Endothelial cell of hepatic sinusoid (primary cell): ENCODE measurements around the gene HOXB3.

Source experiments
- in situ Hi-C: cut with HindIII; loops from 2 replicates; pipeline ENCODE4 v1.10.0; 2017; ENCODE audit warnings: low sequenced_read_pairs

HOXB3 gene

DNA sequence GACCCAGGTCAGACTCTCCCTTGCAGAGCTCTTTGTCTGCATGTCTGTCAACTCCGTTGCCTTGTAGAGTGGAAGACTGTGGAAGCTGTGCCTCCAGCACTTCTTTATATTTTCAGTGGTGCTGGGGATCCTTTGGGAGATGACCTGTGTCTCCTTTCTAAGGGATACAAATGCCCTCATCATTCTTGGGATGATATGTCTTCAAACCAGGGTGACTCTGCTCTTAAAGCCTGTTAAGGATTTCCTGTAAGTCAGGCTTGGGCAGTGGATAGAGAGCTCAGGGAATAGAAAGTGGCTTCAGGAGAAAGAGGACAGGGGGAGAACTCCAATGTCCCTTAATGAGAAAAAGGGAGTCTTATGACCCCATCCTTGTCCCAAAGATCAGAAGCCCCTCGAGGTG lies 1.5 kb downstream of the HOXB3 start:
- in situ Hi-C loops, result no loop called here

DNA sequence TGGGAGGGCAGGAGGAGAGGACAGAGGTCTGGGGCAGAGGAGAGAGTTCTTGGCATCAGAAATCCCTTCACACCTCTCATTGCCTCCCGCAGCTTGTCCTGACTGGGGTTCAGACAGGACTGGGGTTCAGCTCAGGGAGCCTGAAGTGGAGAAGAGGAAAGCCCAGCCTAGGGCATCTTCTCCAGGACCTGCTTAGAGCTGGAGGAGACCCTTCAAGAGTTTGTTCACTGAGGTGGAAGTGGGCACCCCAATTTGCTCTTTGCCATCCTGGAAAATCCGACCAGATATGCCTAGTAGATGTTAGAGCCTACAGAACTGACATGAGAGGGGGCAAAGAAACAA lies 2.0 kb downstream of the HOXB3 start:
- in situ Hi-C loops, result no loop called here

DNA sequence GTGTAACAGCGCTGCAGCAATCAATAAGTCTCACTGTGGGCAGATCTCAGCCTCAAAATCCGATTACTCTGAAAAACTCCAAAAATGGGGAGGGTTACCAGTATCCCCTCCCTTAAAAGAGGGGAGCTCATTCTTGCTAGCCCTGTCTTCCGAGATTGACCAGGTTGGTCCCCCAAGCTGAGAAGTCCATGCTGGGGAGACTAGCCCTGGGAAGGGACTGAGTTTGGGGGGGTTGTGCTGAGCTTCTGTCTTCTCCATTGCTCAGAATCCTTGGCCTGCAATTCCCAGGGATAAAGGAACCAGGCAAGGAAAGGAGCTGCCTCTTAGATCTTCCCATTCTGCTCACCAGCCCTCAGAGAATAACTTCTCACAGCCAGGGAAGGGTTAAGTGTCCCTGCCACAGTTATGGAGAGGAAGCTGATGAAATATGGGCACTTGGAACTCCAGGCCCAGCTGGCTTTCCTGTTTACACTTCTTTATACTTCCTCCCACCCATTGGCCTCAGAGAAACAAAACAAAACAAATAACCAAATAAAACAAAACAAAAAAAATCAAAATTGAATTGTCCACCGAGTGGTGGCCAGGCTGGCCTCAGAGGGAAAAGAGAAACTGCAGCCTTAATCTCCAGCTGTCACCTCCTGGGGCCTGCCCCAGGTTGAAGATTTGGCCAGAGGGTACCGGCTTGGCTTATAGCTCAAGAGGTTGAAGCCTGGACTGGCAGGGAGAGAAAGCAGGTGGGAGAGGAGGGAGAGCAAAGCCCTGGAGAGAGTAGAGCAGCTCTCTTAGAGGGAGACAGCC lies 2.6 kb downstream of the HOXB3 start:
- in situ Hi-C loops, result no loop called here

DNA sequence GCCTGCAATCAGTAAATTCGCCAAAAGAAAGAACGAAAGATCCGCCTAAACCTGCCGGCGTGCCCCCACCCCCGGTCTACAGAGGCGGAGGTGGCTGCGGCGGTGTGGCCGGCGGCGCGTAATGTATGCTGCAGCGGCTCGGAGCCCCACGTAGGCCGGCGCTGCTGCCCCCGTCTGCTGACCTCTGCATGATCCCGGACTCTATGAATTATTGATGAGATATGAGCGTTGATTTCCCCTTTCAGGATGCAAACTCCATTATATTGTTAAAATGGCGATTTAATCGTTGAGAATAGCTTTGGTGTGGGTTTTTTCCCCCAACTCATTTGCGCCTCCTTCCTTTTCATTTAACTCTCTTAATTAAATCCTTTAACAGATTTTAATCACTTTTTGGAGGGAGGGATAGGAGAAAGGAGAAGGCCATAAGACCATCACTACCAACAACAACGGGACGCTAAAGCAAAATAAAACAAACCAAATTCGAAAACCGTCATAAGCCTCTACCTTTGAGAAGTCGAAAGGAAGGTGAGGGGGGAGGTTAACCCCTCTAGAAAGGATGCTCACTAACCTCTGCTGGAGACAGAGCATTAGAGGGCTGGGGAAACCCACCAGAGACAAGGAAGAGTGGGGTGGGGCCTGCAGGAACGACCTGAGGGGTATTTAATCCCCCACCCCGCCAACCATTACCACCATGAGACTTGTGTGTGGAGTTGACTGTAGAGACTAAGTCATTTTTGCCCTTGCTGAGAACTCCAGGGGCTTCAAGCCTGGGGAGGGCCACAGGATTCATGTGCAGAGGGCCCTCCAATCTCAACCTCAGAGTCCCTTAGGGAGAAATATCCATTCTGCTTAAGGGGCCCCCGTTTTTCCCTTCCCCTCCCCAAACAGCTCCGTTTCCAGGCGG lies 3.4 kb downstream of the HOXB3 start:
- in situ Hi-C loops, result no loop called here

DNA sequence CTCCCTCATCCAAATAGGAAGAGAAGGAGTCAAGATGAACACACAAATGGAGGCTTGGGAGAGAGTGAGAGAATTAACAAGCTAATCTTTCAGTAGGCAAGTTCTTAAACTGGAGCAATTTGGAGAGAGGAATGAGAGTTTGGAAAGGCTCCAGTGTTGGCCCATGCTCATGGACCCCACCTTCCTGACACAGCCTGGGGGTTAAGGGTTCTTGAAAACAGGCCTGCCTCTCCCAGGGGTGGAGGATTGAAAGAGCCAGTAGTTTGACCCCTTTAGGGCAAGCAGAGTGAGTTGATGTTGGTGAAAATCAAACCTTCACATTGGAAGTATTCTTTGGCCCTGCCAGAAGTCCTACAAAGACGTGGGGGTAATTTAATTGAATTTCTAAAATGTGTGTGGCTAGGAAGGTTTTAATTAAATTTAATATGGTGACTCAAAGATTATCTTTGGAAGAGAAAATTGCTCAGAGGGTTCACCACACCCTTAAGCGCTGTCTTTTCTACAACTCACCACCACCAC lies 5.8 kb downstream of the HOXB3 start:
- in situ Hi-C loops, result no loop called here

DNA sequence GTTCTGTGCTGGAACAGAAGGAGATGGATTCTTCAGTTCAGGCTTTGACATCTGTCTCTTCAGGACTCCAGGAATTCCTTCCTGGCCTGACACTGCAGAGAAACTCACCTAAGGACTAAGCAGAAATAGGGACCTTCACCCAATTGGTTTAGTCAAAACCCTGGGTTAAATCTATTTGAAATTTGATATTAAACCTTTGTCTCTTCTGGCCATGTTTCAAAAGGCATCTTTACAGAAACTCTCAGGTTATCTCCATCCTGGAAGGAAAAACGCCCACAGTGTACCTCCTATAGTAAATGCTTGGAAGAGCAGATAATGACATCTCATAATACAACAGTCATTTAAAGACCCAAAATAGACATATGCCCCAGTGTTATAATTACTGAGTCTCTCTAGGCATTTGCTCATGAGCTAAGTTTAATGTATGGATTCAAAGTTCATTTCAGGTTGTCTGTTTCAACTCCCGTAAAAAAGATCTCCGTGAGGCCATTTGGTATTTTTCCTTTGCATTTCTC lies 6.3 kb downstream of the HOXB3 start:
- in situ Hi-C loops, result no loop called here

DNA sequence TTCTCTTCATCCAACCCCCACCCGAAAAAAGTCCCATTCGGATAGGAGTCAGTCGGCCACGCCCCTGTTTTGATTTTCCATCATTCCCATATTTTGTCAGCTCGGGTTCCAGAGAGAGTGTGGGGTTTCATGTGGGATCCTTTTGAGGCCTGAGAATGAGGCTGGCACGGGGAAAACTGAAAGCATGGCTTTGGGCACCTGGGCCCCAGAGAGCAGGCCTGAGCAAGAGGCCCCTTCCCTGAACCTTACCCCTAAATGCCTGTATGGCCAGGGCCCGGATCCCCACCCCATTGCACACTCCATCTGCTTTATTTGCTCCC lies 7.3 kb downstream of the HOXB3 start:
- in situ Hi-C loops, result no loop called here

DNA sequence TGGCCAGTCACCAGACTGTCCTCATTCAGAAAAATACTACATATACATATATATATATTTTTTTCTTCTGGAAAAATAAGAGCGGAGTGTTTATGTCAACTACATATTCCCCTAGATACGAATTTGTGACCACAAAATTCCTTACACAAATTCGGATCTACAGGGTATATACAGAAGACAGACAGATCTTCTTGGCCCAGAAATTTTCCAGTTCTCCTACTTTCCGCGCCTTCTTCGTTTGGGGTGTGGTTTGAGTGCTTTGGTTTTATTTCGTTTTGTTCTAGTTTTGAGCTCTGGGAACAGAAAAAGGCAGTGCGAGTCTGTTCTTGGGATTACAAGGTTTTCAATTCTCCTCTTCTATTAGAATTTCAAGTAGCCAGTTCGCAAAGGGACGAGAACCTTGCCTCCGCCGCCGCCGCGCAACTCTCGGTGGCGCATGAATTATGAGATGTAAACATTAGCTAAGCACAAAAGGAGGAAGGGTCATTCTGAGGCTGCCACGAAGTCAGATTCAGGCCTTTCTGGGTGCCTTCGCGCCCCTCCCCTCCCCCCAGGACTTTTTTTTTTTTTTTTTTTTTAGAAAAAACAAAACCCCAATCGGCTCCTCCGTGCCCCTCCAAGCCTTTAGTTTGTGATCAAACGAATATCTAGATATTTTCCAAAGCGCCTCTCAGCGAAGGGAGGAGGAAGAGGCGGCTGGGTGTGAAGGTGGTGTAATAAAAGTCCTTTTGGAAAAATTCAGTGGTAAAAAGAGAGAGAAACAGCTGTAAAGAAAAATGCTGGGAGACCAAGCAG lies 10.1 kb downstream of the HOXB3 start:
- in situ Hi-C loops, result no loop called here

DNA sequence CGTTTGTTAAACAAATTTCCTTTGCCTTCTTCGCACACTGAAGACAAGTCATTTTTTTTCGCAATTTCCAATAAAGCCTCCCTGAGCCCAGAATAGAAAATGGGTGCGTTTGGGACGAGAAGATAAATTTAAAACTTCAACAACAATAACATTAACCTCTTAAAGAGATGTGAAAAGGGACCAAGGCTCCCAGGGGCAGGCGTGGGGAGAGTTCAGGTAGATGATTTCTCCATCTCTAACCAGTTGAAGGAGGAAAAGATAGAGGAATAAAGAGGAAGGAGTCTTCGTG lies 10.6 kb downstream of the HOXB3 start:
- in situ Hi-C loops, result no loop called here

DNA sequence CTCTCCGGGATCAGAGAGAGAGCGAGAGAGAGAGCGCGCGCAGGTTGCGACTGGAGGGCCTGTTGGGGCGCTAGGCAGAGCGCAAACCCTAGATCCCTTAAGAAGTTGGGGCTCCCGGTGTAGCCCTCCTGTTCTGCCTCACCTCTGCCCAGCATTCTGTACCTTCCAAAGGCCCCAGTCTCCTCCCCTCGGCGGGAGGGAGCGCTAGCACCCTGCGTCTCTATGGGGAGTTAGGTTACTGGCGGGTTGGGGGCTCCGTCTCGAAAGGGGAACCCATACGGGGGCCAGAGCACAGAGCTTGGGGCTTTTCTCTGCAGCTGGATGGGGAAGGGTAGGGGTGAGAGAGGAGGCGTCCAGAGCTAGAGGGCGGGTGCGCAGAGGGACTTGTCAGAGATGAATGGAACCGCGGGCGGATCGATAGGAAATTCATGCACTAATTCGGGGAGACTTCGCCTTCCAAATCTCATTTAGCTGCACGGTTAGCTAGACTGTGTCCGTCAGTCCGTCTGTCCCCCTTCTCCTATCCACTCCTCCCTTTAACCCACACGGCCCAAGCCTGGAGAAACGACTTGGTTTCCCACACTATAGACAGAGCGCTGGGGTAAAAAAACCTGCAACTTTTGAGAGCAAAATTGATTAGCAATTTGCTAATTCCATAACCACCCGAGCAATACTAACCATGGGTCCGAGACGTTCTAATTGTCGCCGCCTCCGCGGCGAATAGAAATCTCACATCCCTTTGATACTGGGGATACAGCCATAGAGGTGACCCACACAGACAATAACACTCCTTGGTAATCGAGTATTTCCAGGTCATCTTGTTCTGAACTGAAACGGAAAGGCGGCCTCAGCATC lies 11.2 kb downstream of the HOXB3 start:
- in situ Hi-C loops, result no loop called here

DNA sequence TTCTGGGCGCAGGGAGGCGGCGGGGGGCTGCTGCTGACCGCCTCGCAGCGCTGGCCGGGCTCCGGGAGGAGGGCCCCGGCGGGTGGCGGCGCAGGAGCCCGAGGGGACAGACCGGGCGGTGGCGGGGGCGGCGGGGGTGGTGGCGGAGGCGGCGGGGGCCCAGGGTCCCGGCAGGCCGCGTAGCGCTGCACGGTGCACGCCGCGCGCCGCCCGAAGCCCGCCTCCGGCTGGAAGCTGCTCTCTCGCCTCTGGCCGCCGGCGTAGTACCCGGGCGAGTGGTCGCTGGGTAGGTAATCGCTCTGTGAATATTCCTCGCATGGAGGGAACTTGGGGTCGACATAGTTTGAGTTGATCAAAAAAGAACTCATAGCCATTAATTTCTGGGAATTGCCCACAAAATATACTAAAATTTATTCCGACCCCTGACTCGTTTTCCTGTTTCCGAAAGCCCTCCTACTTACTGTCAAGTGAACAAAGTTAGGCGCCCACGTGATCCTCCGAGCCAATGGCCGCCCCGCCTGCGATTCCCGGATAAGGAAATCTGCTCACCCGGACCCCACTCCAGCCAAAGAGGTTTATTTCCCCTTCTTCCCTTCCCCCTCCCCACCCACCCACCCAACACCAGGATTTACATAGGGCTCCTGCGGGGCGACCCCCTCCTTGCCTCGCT lies 12.0 kb downstream of the HOXB3 start, which contains the start of gene HOXB4:
Gene HOXB4 (minus strand): TSS at position 405 of the 670 bp plus-strand sequence. CDS start 31 bp downstream, at position 374.
- in situ Hi-C loops, result no loop called here

DNA sequence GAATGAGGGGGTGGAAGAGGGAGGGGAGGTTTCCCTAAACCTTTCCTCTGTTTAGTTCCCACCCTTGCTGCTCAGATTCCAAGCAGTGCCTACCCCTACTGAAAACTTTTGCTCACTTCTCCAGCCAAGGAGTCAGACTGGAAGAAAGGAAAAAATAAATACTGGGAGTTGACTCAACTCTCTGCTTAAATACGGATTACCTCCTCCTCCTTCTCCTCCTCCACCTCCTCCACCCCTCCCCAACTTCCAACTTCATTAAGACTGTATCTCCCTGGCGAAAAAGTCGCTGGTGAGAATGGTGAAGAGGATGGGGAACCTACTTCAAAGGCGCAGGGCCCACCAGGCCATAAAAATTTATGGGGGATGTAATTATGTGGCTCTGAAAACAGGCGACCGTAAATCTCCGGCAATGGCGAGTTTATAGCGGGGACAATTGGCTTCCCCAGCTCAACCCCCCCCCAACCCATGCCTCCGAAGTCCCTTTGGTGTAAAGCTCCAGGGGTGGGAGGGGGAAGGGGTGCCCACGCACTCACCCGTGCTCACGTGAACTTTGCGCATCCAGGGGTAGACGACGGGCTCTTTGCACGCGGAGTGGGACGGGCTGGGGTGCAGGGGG lies 12.6 kb downstream of the HOXB3 start:
- in situ Hi-C loops, result no loop called here

DNA sequence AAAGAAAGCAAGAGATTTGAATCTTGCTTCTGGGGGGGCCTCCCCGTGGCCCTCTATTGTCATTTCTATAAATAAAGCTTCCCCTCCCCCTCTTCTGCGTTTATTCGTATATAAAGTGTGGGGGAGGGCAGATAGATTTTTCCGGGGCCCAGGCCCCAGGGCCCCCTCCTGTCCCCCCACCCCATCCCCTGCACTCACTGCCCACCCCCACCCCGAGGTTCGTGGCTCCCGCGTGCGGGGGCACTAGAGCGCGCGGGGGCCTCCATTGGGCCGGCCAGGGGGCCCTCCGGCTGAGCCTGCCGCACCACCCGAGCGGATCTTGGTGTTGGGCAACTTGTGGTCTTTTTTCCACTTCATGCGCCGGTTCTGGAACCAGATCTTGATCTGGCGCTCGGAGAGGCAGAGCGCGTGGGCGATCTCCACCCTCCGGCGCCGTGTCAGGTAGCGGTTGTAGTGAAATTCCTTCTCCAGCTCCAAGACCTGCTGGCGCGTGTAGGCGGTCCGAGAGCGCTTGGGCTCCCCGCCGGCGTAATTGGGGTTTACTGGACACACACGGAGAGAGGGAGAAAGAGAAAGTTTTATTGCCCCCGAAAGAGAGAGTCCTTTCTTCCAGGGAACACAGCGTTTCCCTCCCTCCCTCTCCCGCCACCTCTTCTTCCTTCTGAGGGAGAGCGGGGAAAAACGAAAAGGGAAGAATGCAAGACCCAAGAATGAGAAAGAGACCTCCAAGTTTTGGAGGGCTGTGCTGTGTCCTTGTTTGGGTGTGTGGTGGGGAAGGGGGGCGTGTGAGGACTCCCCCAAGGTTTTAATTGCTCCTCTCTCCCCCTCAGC lies 13.3 kb downstream of the HOXB3 start:
- in situ Hi-C loops, result no loop called here

DNA sequence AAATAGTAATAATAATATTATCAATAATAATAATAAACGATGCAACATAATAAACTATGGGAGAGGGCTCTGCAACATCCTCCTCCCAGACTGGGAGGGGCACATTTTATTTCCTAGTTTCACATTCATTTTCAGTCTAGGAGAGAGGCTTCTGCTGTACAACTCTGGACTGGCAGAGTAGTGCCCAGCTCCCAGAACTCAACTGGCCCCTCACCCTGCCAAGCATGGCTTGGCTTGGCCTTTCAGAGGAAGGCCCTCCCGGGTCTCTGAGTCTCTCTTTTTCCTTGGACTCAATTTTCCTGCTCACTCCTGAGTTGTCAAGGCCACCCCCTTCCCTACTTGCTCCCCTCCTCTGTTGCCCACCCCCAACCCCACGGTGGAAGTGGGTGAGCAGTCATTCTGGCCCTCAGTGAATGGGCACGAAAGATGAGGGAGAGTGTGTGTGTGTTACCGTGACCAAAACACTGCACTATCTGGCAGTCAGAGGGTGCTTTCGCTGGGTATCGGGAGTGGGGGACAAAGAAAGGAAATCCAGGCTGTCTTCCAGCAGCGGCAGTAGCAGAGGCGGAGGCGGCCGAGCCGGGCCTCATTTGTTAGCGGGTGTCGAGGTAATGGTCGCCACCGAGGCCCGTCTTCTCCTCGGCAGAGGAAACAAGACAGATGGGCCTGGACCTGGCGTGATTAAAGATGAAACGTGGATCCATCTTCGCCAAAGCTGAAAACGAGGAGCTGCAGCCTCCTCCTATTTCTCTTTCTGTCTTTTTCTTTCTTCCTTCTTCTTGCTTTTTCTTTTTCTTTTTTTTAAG lies 14.2 kb downstream of the HOXB3 start:
- in situ Hi-C loops, result no loop called here

DNA sequence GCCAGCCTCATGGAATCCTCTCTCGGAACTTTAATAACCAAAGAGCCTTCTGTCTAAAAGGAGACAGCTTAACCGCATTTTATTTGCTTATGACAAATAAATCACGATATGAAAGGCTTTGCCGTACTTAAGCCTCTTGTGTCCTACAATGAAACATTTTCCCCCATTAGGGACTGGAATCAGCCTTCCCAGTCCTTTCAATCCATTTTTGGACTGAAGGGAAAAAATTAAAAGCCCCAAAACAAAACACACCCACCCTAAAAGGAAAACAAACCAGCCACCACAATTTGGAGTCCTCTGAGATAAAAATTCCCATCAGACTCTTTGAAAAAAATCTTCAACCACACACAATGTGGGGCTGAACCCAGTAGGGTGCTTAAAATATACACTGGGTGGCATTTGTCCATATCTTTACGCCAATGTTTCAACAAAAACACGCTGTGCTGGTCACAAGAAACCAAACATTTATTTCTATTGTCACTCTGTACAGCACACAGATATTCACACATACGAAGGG lies 14.9 kb downstream of the HOXB3 start:
- in situ Hi-C loops, result no loop called here

DNA sequence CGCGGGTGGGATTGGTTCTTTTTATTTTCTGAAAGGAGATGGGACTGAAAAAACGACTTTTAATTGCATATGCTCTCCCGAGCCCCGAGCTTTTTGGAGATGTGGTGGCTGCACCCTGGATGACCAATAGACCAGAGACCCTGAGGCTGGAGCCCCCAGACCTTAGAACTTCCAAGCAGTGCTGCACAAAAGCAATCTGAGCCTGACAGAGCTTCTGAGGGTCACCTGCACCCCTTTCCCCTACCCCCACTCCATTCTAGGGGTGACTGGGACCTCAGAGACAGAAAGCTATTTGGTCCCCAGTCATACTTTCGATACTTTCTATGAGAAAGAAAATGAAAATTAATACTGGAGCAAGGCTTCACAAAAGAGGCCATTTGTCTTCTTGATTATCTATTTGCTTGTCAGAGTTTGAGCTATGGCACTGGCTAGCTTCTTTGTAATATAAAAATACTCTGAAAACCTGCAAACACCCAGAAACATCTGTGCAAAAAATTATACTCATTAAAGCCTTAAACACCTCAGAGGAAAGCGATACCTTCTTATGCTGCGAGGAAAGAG lies 15.5 kb downstream of the HOXB3 start:
- in situ Hi-C loops, result no loop called here

DNA sequence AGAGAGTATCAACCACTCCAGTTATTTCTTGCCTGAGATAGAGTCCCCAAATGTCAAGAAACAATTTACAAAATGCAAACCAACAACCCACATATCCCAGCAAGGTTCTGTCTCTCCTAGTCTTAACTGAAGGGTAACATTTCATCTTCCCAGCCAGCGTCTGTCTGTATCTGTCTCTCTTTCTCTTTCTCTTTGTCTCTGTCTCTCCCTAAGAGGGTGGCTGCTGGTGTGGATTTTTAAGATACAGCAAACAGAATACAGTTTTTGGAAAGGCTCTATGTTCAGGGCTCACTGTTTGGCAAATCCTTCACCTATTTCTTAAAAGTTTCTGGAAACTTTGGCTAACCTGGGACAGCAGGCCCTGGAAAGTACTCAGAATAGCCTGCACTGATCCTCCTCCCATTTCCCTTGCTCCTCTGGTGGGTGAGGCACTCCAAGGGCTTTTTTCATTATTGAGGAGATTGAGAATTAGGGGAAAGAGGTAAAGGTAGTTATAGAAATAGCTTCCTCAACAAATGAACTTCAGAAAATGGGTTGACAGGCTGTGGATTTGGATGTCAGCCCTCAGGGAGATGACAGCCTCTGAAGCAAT lies 18.1 kb downstream of the HOXB3 start:
- in situ Hi-C loops, result no loop called here
